ENCODE results near the gene ARHGEF35. TPM values are rescaled to one million over a fixed set of nuclear protein-coding genes. Genes with fewer than 3 reads are reported as not detected.

The ARHGEF35 gene
- total RNA-seq, 2 donors from 2014 or later: 1.1 to 3.2 TPM

DNA sequence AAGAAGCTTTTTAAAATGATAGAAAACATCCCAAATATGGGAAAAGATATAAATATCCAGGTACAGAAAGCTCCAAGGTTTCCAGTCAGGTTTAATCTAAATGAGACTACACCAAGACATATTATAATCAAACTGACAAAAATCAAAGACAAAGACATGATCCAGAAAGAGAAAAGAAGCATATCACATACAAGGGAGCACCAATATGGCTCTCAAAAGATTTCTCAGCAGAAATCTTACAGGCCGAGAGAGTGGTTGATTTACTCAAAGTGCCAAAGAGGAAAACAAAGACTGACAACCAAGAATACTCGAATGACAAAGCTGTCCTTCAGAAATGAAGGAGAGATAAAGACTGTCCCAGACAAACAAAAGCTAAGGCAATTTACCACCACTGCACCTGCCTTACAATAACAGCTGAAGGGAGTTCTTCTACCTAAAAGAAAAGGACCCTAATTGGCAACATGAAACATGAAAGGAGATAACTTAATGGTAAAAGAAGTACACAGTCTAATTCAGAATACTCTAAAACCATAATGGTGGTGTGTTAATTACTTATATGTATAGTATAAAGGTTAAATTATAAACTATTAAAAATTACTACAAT lies 47.3 kb downstream of the ARHGEF35 start:
- H3K27ac ChIP-seq: no peak overlapping the region
- DNase-seq (ENCODE audit: low spot score): no peak
- no peaks in the 10 kb centered on the region for H3K4me1 ChIP-seq (ENCODE audit: control insufficient read depth in 1 of 2, low read depth in 2 of 2)
- ATAC-seq (ENCODE audit: insufficient number of reproducible peaks, low FRiP score, low read depth): no peak
- H3K9me3 ChIP-seq: peaks cover 12% of the 10 kb centered on the region
- H3K27me3 ChIP-seq (replicated peaks; ENCODE audit: insufficient read depth): no peaks in the 10 kb centered on the region
- H3K4me3 ChIP-seq: no peak overlapping the region
- no peaks in the 10 kb centered on the region for H3K36me3 ChIP-seq
- TF ChIP-seq, protein P1, sequence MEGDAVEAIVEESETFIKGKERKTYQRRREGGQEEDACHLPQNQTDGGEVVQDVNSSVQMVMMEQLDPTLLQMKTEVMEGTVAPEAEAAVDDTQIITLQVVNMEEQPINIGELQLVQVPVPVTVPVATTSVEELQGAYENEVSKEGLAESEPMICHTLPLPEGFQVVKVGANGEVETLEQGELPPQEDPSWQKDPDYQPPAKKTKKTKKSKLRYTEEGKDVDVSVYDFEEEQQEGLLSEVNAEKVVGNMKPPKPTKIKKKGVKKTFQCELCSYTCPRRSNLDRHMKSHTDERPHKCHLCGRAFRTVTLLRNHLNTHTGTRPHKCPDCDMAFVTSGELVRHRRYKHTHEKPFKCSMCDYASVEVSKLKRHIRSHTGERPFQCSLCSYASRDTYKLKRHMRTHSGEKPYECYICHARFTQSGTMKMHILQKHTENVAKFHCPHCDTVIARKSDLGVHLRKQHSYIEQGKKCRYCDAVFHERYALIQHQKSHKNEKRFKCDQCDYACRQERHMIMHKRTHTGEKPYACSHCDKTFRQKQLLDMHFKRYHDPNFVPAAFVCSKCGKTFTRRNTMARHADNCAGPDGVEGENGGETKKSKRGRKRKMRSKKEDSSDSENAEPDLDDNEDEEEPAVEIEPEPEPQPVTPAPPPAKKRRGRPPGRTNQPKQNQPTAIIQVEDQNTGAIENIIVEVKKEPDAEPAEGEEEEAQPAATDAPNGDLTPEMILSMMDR (IDR thresholded peaks at IDR 0.05): no peak

DNA sequence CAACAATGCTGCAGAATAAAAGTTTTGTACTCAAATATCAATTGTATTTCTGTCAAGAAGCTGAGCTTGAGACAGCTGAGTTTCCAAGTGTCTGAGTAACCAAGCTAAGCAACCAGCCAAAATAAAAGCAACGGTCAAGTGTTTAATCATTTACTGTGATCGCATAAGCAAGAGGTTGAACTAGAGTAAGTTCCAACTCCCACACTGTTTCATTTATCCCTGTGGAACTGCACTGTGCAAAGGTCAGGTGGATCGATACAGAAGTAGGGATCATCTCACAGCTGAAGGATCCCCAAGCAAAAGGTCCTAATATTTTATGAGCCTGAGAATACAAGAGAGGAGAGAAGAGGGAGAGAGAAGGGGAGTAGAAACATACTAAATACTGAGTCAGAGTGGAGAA lies 51.2 kb downstream of the ARHGEF35 start:
- TF ChIP-seq, protein P1 (IDR thresholded peaks at IDR 0.05): no peak
- H3K4me3 ChIP-seq: no peak overlapping the region
- H3K27ac ChIP-seq: no peak overlapping the region
- ATAC-seq (ENCODE audit: insufficient number of reproducible peaks, low FRiP score, low read depth): no peak
- no peaks in the 10 kb centered on the region for H3K27me3 ChIP-seq (replicated peaks; ENCODE audit: insufficient read depth)
- DNase-seq (ENCODE audit: low spot score): no peak
- H3K36me3 ChIP-seq: no peaks in the 10 kb centered on the region
- H3K9me3 ChIP-seq: peaks cover 12% of the 10 kb centered on the region
- no peaks in the 10 kb centered on the region for H3K4me1 ChIP-seq (ENCODE audit: control insufficient read depth in 1 of 2, low read depth in 2 of 2)

DNA sequence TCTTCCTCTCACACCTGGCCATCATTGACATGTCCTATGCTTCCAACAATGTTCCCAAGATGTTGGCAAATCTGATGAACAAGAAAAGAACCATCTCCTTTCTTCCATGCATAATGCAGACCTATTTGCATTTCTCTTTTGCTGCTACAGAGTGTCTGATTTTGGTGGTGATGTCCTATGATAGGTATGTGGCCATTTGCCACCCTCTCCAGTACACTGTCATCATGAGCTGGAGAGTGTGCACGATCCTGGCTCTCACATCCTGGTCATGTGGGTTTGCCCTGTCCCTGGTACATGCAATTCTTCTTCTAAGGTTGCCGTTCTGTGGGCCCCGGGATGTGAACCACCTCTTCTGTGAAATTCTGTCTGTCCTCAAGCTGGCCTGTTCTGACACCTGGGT lies 53.4 kb downstream of the ARHGEF35 start:
- Histone ChIP-seq H3K9me3 (no peaks in the 10 kb centered on the region), H3K36me3 (no peaks in the 10 kb centered on the region), H3K4me3 (no peak overlapping the region), H3K27ac (no peak overlapping the region), H3K4me1 (ENCODE audit: control insufficient read depth in 1 of 2, low read depth in 2 of 2) (no peaks in the 10 kb centered on the region), H3K27me3 (replicated peaks; ENCODE audit: insufficient read depth) (no peaks in the 10 kb centered on the region)
- TF ChIP-seq, protein P1 (IDR thresholded peaks at IDR 0.05): no peak
- ATAC-seq (ENCODE audit: insufficient number of reproducible peaks, low FRiP score, low read depth) (no peak), DNase-seq (ENCODE audit: low spot score) (no peak)

DNA sequence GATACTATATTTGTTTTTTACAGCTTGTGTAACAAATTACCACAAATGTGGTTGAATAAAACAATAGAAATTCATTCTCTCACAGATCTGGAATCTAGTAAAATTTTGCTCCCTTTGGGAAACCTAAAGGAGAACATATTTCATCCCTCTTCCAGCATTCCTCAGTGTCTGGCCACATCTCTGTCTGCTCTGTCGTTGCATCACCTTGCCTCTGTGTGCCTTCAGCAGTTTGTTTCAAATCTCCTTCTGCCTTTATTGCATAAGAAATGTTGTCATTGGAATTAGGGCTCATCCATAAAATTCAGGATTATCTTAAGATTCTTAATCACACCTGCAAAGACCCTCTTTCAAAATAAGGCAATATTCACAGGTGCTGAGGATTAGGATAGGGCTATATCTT lies 58.1 kb downstream of the ARHGEF35 start:
- Histone ChIP-seq H3K4me3 (no peak overlapping the region), H3K4me1 (ENCODE audit: control insufficient read depth in 1 of 2, low read depth in 2 of 2) (no peaks in the 10 kb centered on the region), H3K36me3 (no peaks in the 10 kb centered on the region), H3K9me3 (no peaks in the 10 kb centered on the region), H3K27me3 (replicated peaks; ENCODE audit: insufficient read depth) (no peaks in the 10 kb centered on the region), H3K27ac (no peak overlapping the region)
- DNase-seq (ENCODE audit: low spot score) (no peak), ATAC-seq (ENCODE audit: insufficient number of reproducible peaks, low FRiP score, low read depth) (no peak)
- TF ChIP-seq, protein P1 (IDR thresholded peaks at IDR 0.05): no peak

Other genes starting within 250 kb of the ARHGEF35 start
- gene OR2F1, start 241.0 kb downstream of the ARHGEF35 start, total RNA-seq: not detected
- gene OR6B1, start 195.5 kb downstream of the ARHGEF35 start, total RNA-seq: not detected
- gene OR2A5, start 146.9 kb downstream of the ARHGEF35 start, total RNA-seq: not detected
- gene OR2A25, start 126.0 kb downstream of the ARHGEF35 start, total RNA-seq: not detected
- not detected for gene OR2A12, start 109.6 kb downstream of the ARHGEF35 start, total RNA-seq
- not detected for gene OR2A2, start 86.2 kb downstream of the ARHGEF35 start, total RNA-seq
- not detected for gene OR2A14, start 72.7 kb downstream of the ARHGEF35 start, total RNA-seq
- 1 to 10 TPM; 1.6 to 5.8 TPM for gene CTAGE4, start 12.4 kb downstream of the ARHGEF35 start, total RNA-seq
- gene OR2A42, start 43.8 kb upstream of the ARHGEF35 start, total RNA-seq: under 1 TPM in 1 of 2 donors, not detected in 1; 0.49 TPM
- gene OR2A7, start 69.0 kb upstream of the ARHGEF35 start, total RNA-seq: 1 to 10 TPM in 1 of 2 donors, under 1 TPM in 1; 0.95 to 2.0 TPM
- 1 to 10 TPM in 1 of 2 donors, not detected in 1; 2.1 TPM for gene CTAGE8, start 73.5 kb upstream of the ARHGEF35 start, total RNA-seq
- gene OR2A1, start 116.6 kb upstream of the ARHGEF35 start, total RNA-seq: under 1 TPM in 1 of 2 donors, not detected in 1; 0.14 TPM
- 10 to 100 TPM in 1 of 2 donors, 1 to 10 TPM in 1; 6.8 to 10.4 TPM for gene ARHGEF5, start 159.6 kb upstream of the ARHGEF35 start, total RNA-seq
- gene NOBOX, start 207.9 kb upstream of the ARHGEF35 start, total RNA-seq: not detected